NCI-H2227 treated with DMSO at 0.1 percent for 48 hours (cell line): ENCODE results near the gene ZNF234.
A peak's percentile ranks its signal among the peaks of the same experiment; 100 is the strongest.
"Not testable (repeated sequence)": the region's sequence is repeated elsewhere in the genome, so short reads cannot be mapped to it uniquely, and the experiment has no call there.

Experiments used
- DNase-seq: peaks from one replicate; lab custom pipeline; 2025; lab: John Stamatoyannopoulos, UW

The ZNF234 gene

DNA sequence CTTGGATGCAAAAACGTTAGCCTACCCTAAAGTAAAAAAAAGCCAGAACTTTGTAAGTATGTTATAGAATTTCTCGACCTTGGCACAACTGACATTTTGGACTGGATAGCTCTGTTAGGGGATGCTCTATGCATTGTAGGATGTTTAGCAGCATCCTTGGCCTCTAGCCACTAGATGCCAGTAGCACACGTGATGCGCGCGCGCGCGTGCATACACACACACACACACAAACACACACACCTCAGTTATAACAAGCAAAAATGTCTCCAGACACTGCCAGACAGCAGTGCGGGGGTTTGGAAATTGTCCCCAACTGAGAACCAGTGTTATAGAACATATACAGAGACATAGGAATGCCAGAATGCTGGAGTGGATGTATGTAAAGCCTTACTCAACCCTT is 40.8 kb downstream of the ZNF234 start:
- DNase-seq, result no peak

GRCh38 chr19:44190020-44190419 is 48.7 kb downstream of the ZNF234 start:
- DNase-seq, result no peak

DNA sequence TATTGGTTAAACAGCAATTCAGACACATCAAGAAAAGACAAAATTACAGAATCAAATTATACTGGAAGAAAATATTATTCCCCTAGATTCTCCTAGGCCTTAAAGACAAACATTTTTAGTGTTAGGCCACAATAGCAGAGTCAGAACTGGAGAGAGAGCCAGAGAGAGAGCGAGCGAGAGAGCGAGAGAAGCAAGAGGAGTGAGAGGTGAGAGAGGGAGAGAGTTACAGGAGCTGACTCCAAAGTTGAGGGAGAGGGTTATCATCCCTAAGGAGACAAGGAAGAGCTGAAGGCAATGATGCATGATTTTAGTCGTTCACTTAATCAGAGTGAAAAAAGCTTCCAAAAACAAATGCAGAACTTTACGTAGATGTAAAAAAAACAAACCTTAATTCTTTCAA is 50.8 kb downstream of the ZNF234 start:
- no peak for DNase-seq

- no peak for DNase-seq
Observed at GRCh38 chr19:44196772-44197171, 55.4 kb downstream of the ZNF234 start.

DNA sequence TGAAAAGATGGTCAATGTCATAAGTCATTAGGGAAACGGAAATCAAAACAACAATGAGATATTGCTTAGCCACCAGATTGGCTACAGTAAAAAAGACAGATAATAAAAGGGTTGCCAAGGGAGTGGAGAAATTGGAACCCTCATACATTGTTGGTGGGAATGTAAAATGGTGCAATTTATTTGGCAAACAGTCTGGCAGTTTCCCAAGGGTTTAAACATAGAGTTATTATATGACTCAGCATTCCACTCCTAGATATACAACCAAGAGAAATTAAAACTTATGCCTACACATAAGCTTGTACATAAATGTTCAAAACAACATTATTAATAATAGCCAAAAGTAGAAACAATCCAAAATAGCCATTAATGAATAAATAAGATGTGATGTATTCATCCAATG is 61.1 kb downstream of the ZNF234 start:
- DNase-seq, result no peak

DNA sequence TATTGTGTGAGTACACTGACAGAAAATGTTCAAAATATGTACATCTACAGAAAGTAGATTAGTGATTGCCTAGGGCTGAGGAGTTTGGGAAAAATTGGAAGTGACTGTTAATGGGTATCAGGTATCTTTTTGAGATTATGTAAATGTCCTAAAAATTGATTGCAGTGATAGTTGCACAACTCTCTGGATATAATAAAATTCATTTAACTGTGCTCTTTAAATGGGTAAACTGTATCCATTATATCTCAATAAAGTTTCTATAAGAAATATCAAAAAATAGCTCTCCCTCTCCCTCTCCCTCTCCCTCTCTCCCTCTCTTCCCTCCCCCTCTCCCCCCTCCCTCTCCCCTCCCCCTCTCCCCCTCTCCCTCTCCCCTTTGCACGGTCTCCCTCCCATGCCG is 61.6 kb downstream of the ZNF234 start:
- DNase-seq, result no peak

- not testable (repeated sequence) for DNase-seq
Observed at GRCh38 chr19:44203877-44204276, 62.5 kb downstream of the ZNF234 start.

DNA sequence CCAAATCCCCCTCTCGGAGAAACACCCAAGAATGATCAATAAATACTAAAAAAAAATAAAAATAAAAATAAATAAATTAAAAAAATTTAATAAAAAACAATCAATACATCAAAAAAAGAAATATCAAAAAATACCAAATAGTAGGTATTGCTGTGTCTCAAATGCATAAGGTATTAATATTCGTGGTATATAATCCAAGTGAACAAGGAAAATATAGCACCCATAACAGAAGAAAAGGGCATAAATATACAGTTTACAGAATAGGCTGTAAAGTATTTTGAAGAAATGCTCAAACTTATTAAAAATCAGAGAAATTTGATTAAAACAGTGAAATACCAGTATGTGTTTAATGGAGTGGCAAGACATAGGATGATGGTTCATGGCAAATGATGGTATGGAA is 63.4 kb downstream of the ZNF234 start:
- DNase-seq, result no peak

DNA sequence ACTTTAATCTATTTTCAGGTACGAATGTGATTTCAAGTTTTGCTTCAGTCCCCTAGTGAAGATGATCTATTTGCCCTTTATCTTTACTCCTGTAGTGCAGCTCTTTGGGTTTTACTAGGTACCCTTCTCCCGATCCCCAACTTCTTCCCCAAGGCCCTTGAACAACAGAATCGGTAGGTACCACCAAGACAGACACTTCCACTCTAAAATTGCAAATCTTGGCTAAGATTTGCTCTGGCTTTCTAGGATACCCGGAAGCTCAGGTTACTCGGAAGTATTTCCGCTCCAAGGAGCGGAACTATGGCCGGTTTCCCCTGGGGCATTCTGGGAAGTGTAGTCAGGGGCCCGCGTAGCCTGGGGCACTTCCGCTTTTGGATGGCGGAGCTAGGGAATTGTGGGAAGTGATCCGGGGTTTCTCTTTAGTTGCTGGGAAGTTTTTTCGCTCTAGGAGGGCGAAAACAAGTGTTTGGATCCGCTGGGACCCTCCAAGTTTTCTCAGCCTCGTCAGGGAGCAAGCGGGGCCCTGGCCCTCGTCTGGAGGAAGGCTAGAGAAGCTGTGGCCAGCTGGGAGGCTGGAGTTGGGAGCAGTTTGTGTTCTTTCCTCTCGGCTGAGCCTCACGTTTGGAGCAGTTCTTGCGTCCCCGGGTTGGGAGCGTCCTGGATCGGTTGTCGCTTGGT is 65.9 kb downstream of the ZNF234 start:
- DNase-seq, result peak; percentile 91
